ENCODE results near the gene NTHL1. TPM values are rescaled to one million over a fixed set of nuclear protein-coding genes. Genes with fewer than 3 reads are reported as not detected.

NTHL1 gene
- polyA plus RNA-seq, 1 experiment, result 10.7 TPM

GRCh38 chr16:2003827-2004641, 43.6 kb downstream of the NTHL1 start:
- H3K27ac ChIP-seq (ENCODE audit: low read depth, low read length), result no peak overlapping the region

GRCh38 chr16:2003231-2003826, 44.3 kb downstream of the NTHL1 start:
- Histone ChIP-seq H3K27me3 (ENCODE audit: control insufficient read depth, insufficient read depth, low read length) (no peaks in the 10 kb centered on the region), H3K4me3 (ENCODE audit: low read depth, low read length) (no peak overlapping the region), H3K9me3 (ENCODE audit: control insufficient read depth, insufficient read depth, low read length) (no peaks in the 10 kb centered on the region; the same call in 1 of the 2 replicates), H3K27ac (ENCODE audit: low read depth, low read length) (no peak overlapping the region)
- TF ChIP-seq CTCF (IDR thresholded peaks at IDR 0.05; ENCODE audit: low read depth, low read length), result no peak
- POLR2A ChIA-PET, result interaction anchor here (0.9 to 2.3 kb wide), 4 partner anchors 9 to 152 kb away, joined by 3 to 13 read pairs (median 6); partner anchors contain the start of genes RPS2 and TRAF7
- CTCF ChIA-PET, result interaction anchor here (0.8 to 5.0 kb wide), 12 partner anchors 8 to 150 kb away, joined by 3 to 79 read pairs (median 4); partner anchors contain the start of genes GFER and RAB26
- DNase-seq (ENCODE audit: low read depth, low spot score), result no peak

More at GRCh38 chr16:2003827-2004641, 43.6 kb downstream of the NTHL1 start:
- Histone ChIP-seq H3K27me3 (ENCODE audit: control insufficient read depth, insufficient read depth, low read length) (no peaks in the 10 kb centered on the region), H3K4me3 (ENCODE audit: low read depth, low read length) (0 out of 2 replicates have a peak overlapping the region, but pooled peaks have one; percentile 13), H3K9me3 (ENCODE audit: control insufficient read depth, insufficient read depth, low read length) (no peaks in the 10 kb centered on the region; the same call in 1 of the 2 replicates)
- peak; percentile 51 for DNase-seq (ENCODE audit: low read depth, low spot score)
- POLR2A ChIA-PET, result interaction anchor here (0.5 to 2.3 kb wide), 6 partner anchors 10 to 151 kb away, joined by 3 to 13 read pairs (median 4); partner anchors contain the start of genes RPS2 and TRAF7
- TF ChIP-seq CTCF (IDR thresholded peaks at IDR 0.05; ENCODE audit: low read depth, low read length), result peak; percentile 94
- CTCF ChIA-PET, result interaction anchor here (0.6 to 5.0 kb wide), 21 partner anchors 9 to 221 kb away, joined by 3 to 79 read pairs (median 3); partner anchors contain the start of genes GFER, NUBP2, PKD1 and RAB26

GRCh38 chr16:2002406-2003230, 45.0 kb downstream of the NTHL1 start:
- ChIA-PET POLR2A (interaction anchor here (2.3 kb wide), 1 partner anchor 153 kb away, joined by 13 read pairs; the partner anchor contains the start of gene TRAF7), CTCF (interaction anchor here (0.9 to 5.0 kb wide), 9 partner anchors 10 to 150 kb away, joined by 3 to 79 read pairs (median 4); partner anchors contain the start of genes GFER and RAB26)
- Histone ChIP-seq H3K27me3 (ENCODE audit: control insufficient read depth, insufficient read depth, low read length) (no peaks in the 10 kb centered on the region), H3K27ac (ENCODE audit: low read depth, low read length) (no peak overlapping the region), H3K4me3 (ENCODE audit: low read depth, low read length) (no peak overlapping the region), H3K9me3 (ENCODE audit: control insufficient read depth, insufficient read depth, low read length) (no peaks in the 10 kb centered on the region; the same call in 1 of the 2 replicates)
- DNase-seq (ENCODE audit: low read depth, low spot score), result no peak
- no peak for TF ChIP-seq CTCF (IDR thresholded peaks at IDR 0.05; ENCODE audit: low read depth, low read length)

- ChIA-PET CTCF (interaction anchor here (0.6 to 5.0 kb wide), 2 partner anchors 139 to 278 kb away, joined by 6 to 79 read pairs; no protein-coding TSS in a partner anchor), POLR2A (no interaction called here)
- no peak for TF ChIP-seq CTCF (IDR thresholded peaks at IDR 0.05; ENCODE audit: low read depth, low read length)
- H3K27ac ChIP-seq (ENCODE audit: low read depth, low read length), result no peak overlapping the region
- H3K4me3 ChIP-seq (ENCODE audit: low read depth, low read length), result no peak overlapping the region
- no peak for DNase-seq (ENCODE audit: low read depth, low spot score)
- H3K9me3 ChIP-seq (ENCODE audit: control insufficient read depth, insufficient read depth, low read length), result no peaks in the 10 kb centered on the region; the same call in 1 of the 2 replicates
- no peaks in the 10 kb centered on the region for H3K27me3 ChIP-seq (ENCODE audit: control insufficient read depth, insufficient read depth, low read length)
Observed at GRCh38 chr16:2001456-2002355, 45.9 kb downstream of the NTHL1 start.
